Mammary epithelial cell (primary cell): ENCODE results near the gene HLCS.

Experiments
- CTCF ChIP-seq, 2 donors: IDR thresholded peaks in 1 of 2; conservative IDR thresholded peaks in 1 of 2; 2 replicates each; pipeline ENCODE4 v1.5.1; 2011 to 2012; ENCODE audit warnings: inconsistent platforms in 2 of 2, low read length in 2 of 2, mild to moderate bottlenecking in 2 of 2, control low read depth in 1 of 2, low read depth in 1 of 2; ENCODE audit not compliant: insufficient read depth in 1 of 2; ENCODE audit errors: extremely low read depth in 1 of 2
- EZH2 ChIP-seq: IDR thresholded peaks from 2 replicates; pipeline ENCODE4 v1.6.1; 2012; ENCODE audit warnings: low read length, inconsistent platforms, borderline replicate concordance

GRCh38 chr21:36707763-36708285, 258.6 kb downstream of the HLCS start:
- TF ChIP-seq CTCF (conservative IDR thresholded peaks at IDR 0.05 in 1 of 2, IDR thresholded peaks at IDR 0.05 in 1 of 2; ENCODE audit: extremely low read depth in 1 of 2, insufficient read depth in 1 of 2, low read depth in 1 of 2, low read length in 2 of 2) (no peak), EZH2 (no peak)
